ENCODE results near the gene SHC2.
"Not testable (repeated sequence)": the region's sequence is repeated elsewhere in the genome, so short reads cannot be mapped to it uniquely, and the experiment has no call there.

SHC2 gene

GRCh38 chr19:492091-492531 is 31.3 kb upstream of the SHC2 start:
- no peak for DNase-seq (ENCODE audit: low spot score)

DNA sequence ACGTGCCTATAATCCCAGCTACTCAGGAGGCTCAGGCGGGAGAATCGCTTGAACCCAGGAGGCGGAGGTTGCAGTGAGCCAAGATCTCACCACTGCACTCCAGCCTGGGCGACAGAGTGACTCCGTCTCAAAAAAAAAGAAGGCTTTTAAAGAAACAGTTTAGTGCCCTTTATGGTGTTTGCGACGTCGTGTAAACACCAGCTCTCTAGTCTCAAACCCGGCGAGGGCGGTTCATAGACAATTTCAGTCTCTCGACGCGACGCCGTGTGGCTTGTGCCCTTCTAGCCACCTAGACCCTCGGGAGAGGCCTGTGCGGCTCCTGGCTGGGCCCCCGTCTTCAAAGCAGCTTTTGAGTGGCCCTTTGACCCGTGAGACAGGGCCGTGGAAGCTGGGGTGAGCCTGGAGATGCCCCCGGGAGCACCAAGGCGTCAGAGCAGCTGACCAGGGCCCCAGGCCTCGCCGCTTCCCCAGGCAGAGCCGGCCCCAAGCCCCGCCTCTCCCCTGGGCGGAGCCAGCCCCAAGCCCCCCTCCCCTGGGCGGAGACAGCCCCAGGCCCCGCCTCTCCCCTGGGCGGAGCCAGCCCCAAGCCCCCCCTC is 30.4 kb upstream of the SHC2 start:
- no peak for DNase-seq (ENCODE audit: low spot score)

- DNase-seq (ENCODE audit: low spot score): no peak
Observed at GRCh38 chr19:489418-490196, 28.8 kb upstream of the SHC2 start.

DNA sequence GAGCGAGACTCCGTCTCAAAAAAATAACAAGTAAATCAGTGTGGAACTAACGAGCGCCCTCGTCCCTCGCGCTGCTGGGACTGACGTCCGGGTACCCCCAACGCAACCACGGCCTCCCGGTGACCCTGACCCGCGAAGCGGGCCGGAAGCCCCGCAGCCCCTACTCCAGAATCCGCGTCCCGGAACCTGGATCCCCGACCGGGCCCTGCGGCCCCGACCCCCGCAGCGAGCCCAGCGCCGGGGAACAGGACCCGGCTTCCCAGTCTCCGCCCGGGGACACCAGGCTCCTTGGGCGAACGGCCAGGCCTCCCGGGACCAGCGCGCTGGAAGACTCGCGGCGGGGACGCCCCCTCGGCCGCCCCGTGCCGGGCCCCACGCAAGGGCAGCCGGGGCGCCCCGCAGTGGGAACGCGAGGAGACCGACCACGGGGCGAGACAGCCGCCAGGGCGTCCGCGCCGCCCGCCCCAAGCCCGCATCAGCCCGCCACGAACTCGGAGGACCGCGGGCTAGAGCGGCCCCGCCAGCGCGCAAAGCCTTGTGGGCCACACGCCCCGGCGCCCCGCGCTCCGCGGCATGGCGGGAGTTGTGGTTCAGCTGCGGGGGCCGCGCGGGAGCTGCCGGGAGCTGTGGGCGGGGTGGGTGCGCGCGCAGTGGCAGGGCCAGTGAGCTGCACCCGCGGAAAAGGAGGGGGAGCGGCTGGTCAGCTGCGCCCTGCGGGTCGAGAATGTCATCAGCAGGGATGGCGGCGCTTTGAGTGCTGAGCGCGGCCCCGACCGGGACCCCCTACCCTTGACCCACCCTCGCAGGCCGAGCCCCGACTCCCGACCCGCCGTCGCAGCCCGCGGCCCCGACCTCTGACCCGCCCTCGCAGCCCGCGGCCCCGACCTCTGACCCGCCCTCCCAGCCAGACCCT is 27.9 kb upstream of the SHC2 start:
- DNase-seq (ENCODE audit: low spot score): peak; percentile 93

DNA sequence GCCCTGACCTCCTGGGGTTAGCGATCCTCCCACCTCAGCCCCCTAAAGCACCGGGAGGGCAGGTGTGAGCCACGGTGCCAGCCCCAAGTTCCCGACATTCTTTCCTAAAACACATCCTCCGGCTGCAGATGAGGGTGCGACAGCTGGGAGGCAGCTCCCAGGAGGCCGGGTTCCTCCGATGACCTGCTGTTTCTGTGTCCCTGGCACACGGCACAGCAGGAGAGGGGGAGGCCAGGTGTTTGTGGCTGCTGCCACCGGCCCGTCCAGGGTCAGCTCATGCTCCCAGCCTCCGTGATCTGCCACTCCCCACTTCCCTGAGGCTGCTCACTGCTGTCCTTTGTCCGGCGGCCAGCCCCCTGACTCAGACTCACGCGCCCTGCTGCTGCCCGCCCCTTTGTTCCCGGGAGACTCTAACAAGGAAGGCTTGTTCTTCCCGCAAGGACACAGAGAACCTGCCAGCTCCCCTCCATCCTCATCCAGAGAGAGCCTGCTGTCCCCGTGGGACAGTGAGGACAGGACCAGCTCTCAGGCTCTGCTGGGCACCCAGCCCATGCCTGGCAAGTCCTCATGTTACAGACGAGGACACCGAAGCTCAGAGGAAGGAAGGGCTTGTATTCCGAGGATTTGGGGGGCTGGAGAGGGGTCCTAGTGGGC is 24.9 kb upstream of the SHC2 start:
- peak; percentile 76 for DNase-seq (ENCODE audit: low spot score)

DNA sequence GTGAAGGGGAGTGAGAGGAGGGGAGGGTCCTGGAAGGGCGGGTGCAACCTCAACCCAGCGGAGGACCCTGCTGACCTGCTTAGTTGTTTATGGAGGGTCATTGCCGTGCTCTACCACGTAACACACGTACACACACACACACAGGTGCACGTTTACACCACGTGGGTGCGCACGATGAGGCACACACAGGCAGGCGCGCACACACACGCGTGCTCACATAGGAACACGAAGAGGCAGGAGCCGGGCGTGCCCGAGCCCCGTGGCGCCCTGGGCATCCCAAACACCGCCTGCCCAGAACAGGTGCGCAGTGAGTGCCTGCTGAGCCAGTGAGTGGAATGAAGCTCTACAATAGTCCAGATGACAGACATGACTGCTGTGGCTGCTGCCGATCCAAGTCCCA is 24.2 kb upstream of the SHC2 start:
- no peak for DNase-seq (ENCODE audit: low spot score)

DNA sequence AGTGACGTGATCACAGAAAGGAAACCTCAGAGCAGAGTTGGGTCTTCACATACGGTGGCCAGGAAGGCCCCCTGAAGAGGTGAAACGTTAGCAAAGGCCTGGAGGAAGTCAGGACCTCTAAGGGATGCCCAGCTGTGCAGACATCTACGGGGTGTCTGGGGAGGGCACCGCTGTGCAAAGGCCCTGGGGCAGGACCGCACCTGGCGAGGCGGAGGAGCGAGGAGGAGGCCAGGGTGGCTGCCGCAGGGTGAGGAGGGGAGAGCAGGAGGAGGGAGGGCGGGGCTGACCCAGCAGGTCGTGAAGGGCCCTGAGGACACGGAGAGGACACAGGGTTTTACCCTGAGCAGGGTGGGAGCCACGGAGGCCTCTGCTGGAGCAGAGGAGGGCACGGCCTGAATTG is 23.7 kb upstream of the SHC2 start:
- DNase-seq (ENCODE audit: low spot score): no peak

GRCh38 chr19:483332-484072 is 22.7 kb upstream of the SHC2 start:
- no peak for DNase-seq (ENCODE audit: low spot score)

DNA sequence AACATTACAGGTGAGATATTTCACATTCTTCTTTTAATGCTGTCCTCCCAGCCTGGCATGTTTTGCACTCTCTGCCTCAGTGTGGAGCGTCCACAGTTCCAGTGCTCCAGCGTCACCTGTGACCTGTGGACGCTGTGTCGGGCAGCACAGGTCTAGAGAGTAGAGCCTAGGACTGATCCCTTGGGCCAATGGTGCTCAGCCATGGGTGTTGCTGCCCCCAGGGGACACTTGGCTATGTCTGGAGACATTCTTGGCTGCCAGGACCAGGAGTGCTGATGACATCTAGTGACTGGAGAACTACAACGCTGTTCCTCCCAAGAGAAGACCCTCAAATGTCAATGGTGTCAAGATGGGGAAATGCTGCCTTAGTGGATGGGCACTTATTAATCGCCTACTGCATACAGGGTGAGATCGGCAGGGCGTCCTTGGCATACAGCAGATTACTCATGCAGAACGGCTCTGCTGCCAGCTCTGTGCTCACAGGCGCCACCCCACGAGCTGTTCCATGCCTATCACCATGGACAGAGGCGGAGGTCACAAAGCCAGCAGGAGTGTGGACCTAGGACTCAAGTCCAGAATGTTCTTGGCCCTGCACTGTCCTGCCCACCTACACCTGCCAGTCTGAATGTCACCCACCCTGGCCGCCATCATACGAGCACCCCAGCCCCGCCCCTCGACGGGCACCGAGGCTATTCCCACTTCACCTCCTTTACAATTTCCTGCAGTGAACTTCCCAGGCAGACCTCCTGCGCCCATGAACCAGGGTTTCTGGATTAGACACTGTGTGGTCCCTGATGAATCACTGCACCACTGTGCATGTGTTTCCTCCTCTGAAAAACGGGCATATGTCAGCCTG is 21.6 kb upstream of the SHC2 start:
- DNase-seq (ENCODE audit: low spot score): peak; percentile 23

- DNase-seq (ENCODE audit: low spot score): not testable (repeated sequence)
Observed at GRCh38 chr19:481100-481499, 20.3 kb upstream of the SHC2 start.

DNA sequence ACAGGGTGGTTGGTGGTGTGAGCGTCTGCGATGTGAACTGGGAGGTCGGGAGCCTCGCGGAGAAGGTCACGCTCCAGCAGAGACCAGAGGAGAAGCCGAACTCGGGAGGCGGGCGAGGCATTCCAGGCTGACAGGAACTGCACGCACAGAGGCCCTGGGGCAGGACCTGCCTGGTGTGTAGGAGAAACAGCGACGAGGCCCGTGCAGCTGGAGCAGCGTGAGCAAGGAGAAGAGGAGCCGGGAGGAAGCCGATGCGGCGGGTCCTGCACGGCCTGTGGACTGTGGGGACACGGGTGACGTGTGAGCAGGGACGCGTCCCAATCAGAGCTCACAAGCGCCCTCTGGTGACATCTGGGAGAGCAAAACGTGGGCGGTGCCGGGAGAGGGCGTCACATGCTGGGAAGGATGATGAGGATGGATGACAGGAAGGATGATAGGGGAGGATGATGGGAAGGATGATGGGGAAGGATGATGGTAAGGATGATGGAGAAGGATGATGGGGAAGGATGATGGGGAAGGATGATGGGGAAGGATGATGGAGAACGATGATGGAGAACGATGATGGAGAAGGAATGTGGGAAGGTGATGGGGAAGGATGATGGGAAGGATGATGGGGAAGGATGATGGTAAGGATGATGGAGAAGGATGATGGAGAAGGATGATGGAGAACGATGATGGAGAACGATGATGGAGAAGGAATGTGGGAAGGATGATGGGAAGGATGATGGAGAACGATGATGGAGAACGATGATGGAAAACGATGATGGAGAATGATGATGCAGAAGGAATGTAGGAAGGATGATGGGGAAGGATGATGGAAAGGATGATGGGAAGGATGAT is 19.4 kb upstream of the SHC2 start:
- peak; percentile 69 for DNase-seq (ENCODE audit: low spot score)

GRCh38 chr19:478976-479375 is 18.1 kb upstream of the SHC2 start:
- DNase-seq (ENCODE audit: low spot score): no peak

DNA sequence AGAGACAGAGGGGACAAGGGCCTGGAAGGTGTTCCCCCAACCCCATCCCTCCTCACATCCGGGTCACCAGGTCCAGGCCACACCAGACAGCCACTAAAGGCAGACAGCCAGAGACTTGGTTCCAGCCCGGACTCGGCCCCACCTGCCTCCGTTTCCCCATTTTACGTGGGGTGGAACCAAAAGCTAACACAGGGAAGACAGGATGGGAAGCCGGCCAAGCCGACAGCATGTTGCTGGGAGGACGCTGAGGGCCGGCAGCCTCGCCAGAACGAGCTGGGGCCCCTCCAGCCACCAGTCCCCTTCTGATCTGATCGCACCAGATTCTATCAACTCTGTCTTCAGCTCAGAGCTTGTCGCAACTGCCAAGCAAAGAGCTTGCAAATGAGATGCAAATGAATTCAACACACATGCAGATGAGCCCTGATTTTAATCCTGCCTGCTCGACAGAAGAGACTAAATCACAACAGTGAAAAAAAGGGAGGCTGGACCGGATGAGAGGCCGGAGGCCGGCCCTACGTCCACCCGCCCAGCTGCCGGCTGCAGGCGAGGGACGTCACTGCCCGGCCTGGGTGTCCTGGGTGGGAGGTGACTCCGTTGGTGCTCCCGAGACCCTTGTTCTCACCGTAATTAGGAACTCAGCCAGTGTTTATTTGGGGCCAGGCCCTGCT is 17.5 kb upstream of the SHC2 start:
- no peak for DNase-seq (ENCODE audit: low spot score)

- no peak for DNase-seq (ENCODE audit: low spot score)
Observed at GRCh38 chr19:475360-475759, 14.5 kb upstream of the SHC2 start.

DNA sequence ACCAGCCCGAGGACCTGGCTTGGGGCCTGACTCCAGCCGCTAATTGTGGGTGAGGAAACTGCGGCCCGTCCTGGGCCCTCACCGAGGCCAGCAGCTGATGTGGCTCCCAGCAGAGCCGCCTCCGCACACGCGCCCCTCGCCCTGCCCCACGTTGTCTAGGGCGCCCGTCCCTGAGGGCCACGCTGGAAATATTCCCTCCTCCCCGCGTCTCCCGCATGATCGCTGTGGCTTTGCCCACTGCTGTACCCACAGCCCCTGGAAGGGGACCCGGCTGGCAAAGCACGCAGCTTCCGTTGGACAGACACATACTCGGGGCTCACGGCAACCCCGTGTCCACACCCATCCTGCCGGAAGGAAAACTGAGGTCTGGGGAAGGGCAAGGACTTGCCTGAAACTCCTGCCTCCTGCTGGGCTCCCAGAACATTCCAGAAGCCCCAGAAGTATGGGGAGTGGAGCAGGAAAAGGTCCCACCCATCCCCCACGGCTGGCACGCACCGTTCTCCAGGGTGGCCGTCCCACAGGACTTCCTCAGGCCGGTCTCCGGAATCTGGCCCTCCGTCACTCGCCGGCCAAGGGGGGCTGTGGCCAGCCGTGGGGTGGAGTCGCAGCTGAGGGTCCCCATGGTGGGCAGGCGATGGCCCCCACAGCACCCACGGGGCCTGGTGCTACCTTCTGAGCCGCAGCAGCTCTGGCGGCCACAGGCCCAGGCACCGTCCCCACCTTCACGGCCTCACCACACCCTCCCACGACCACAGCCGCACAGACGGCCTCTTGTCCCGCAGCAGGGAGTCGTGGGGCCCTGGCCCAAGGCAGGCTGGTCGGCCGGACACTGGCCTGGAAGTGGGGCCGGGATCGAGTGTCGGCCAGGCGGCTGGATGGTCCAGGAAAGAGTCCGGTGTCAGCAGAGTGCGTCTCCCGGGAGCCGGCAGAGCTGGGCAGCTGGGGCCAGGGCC is 13.6 kb upstream of the SHC2 start:
- DNase-seq (ENCODE audit: low spot score): no peak

- no peak for DNase-seq (ENCODE audit: low spot score)
Observed at GRCh38 chr19:472005-472858, 11.4 kb upstream of the SHC2 start.

GRCh38 chr19:470701-471100 is 9.9 kb upstream of the SHC2 start:
- DNase-seq (ENCODE audit: low spot score): no peak

All from kidney tubule cell (primary cell).